Loucy (cell line): ENCODE data around the gene GATD1.

Experiments used
- EZH2phosphoT487 ChIP-seq: fragments of 200-600 bp; IDR thresholded peaks from 2 replicates; pipeline ENCODE4 v1.6.1; 2018; ENCODE audit warnings: antibody characterized with exemption, mild to moderate bottlenecking, moderate library complexity, borderline replicate concordance
- TF ChIP-seq, protein P1 (sequence below): fragments of 200-600 bp; sonication (generic); conservative IDR thresholded peaks from 2 replicates; pipeline ENCODE4 v1.5.1; 2014; ENCODE audit warnings: mild to moderate bottlenecking, antibody characterized with exemption, low read length

DNA sequence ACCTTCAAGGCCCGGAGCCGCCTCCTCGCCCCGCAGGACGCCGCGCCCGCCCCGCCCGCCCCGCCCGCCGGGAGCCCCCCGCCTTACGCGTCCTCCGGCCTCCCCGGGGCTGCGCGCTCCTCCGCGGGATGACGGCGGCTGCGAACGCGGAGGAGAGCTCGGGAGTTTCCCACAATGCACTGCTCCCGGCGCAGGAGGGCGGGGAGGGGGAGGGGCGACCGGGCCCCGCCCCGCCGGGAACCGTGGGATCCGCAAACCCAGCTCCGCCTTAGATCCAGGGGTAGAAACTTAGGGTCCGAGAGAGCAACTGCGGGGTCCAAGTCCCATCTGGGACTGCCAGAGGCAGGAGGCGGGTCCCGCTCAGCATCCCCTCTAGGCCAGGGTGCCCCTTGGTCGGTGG, 12.7 kb upstream of the GATD1 start, which contains the start of gene CEND1:
- TF ChIP-seq, protein P1, sequence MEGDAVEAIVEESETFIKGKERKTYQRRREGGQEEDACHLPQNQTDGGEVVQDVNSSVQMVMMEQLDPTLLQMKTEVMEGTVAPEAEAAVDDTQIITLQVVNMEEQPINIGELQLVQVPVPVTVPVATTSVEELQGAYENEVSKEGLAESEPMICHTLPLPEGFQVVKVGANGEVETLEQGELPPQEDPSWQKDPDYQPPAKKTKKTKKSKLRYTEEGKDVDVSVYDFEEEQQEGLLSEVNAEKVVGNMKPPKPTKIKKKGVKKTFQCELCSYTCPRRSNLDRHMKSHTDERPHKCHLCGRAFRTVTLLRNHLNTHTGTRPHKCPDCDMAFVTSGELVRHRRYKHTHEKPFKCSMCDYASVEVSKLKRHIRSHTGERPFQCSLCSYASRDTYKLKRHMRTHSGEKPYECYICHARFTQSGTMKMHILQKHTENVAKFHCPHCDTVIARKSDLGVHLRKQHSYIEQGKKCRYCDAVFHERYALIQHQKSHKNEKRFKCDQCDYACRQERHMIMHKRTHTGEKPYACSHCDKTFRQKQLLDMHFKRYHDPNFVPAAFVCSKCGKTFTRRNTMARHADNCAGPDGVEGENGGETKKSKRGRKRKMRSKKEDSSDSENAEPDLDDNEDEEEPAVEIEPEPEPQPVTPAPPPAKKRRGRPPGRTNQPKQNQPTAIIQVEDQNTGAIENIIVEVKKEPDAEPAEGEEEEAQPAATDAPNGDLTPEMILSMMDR = no peak
- TF ChIP-seq EZH2phosphoT487 = no peak
